Measurements from ENCODE around the gene ARHGEF33.

DNA sequence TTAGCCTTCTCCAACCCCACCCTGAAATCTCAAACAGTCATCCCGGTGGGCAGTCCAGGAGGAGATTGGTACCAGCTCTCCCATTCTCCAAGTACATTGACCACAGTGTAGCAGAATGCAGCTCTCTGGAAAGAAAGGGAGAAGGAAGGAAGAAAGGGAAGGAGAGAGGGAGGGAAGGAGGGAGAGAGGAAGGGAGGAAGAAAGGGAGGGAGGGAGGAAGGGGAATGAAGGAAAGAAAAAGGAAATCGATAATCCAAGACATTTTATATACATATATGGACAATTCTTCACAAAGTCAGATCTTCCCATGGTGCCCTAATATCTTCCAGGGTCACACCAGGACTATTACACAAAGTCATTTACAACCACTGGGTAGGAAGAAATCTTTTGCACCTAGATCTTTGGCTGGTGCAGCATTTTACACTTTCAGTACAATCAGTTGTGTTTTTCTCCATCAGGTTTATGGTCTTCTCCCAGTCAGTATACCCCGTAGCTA lies 58.8 kb downstream of the ARHGEF33 start:
- TF ChIP-seq, protein P1, sequence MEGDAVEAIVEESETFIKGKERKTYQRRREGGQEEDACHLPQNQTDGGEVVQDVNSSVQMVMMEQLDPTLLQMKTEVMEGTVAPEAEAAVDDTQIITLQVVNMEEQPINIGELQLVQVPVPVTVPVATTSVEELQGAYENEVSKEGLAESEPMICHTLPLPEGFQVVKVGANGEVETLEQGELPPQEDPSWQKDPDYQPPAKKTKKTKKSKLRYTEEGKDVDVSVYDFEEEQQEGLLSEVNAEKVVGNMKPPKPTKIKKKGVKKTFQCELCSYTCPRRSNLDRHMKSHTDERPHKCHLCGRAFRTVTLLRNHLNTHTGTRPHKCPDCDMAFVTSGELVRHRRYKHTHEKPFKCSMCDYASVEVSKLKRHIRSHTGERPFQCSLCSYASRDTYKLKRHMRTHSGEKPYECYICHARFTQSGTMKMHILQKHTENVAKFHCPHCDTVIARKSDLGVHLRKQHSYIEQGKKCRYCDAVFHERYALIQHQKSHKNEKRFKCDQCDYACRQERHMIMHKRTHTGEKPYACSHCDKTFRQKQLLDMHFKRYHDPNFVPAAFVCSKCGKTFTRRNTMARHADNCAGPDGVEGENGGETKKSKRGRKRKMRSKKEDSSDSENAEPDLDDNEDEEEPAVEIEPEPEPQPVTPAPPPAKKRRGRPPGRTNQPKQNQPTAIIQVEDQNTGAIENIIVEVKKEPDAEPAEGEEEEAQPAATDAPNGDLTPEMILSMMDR (conservative IDR thresholded peaks at IDR 0.05; ENCODE audit: low read length): no peak
- TF ChIP-seq EZH2phosphoT487 (IDR thresholded peaks at IDR 0.05; ENCODE audit: borderline replicate concordance, low read depth, low read length): no peak
